ENCODE results near the gene PPM1H.
A peak's percentile ranks its signal among the peaks of the same experiment; 100 is the strongest.

Gene PPM1H

GRCh38 chr12:62625228-62625627, 309.7 kb downstream of the PPM1H start:
- Histone ChIP-seq H3K27me3 (ENCODE audit: control insufficient read depth, insufficient read depth, low read length) (peaks cover 6% of the 10 kb centered on the region), H3K27ac (ENCODE audit: low read depth, low read length) (no peak overlapping the region)

GRCh38 chr12:62622177-62622576, 312.8 kb downstream of the PPM1H start:
- Histone ChIP-seq H3K4me1 (ENCODE audit: control insufficient read depth, insufficient read depth, low read length) (peaks cover 22% of the 10 kb centered on the region), H3K27ac (ENCODE audit: low read depth, low read length) (no peak overlapping the region), H3K4me3 (ENCODE audit: low read depth, low read length) (no peak overlapping the region), H3K36me3 (ENCODE audit: control insufficient read depth, insufficient read depth, low read length) (no peaks in the 10 kb centered on the region), H3K27me3 (ENCODE audit: control insufficient read depth, insufficient read depth, low read length) (no peaks in the 10 kb centered on the region), H3K9me3 (ENCODE audit: control insufficient read depth, insufficient read depth, low read length) (no peaks in the 10 kb centered on the region), H3K9ac (ENCODE audit: low read depth, low read length) (no peak overlapping the region)

More at GRCh38 chr12:62625228-62625627, 309.7 kb downstream of the PPM1H start:
- no peaks in the 10 kb centered on the region for H3K36me3 ChIP-seq (ENCODE audit: control insufficient read depth, insufficient read depth, low read length)
- H3K9ac ChIP-seq (ENCODE audit: low read depth, low read length), result no peak overlapping the region
- no peak overlapping the region for H3K4me3 ChIP-seq (ENCODE audit: low read depth, low read length)
- H3K4me1 ChIP-seq (ENCODE audit: control insufficient read depth, insufficient read depth, low read length), result peaks cover 38% of the 10 kb centered on the region
- H3K9me3 ChIP-seq (ENCODE audit: control insufficient read depth, insufficient read depth, low read length), result no peaks in the 10 kb centered on the region

- Histone ChIP-seq H3K4me1 (ENCODE audit: control insufficient read depth, insufficient read depth, low read length) (peaks cover 22% of the 10 kb centered on the region), H3K36me3 (ENCODE audit: control insufficient read depth, insufficient read depth, low read length) (no peaks in the 10 kb centered on the region), H3K9me3 (ENCODE audit: control insufficient read depth, insufficient read depth, low read length) (no peaks in the 10 kb centered on the region), H3K9ac (ENCODE audit: low read depth, low read length) (no peak overlapping the region), H3K4me3 (ENCODE audit: low read depth, low read length) (no peak overlapping the region), H3K27me3 (ENCODE audit: control insufficient read depth, insufficient read depth, low read length) (no peaks in the 10 kb centered on the region), H3K27ac (ENCODE audit: low read depth, low read length) (no peak overlapping the region)
These were observed 313.8 kb downstream of the PPM1H start for GRCh38 chr12:62621101-62621638.

GRCh38 chr12:62618930-62619329, 316.0 kb downstream of the PPM1H start:
- Histone ChIP-seq H3K36me3 (ENCODE audit: control insufficient read depth, insufficient read depth, low read length) (no peaks in the 10 kb centered on the region), H3K27ac (ENCODE audit: low read depth, low read length) (no peak overlapping the region), H3K4me3 (ENCODE audit: low read depth, low read length) (no peak overlapping the region), H3K9me3 (ENCODE audit: control insufficient read depth, insufficient read depth, low read length) (no peaks in the 10 kb centered on the region), H3K27me3 (ENCODE audit: control insufficient read depth, insufficient read depth, low read length) (no peaks in the 10 kb centered on the region), H3K9ac (ENCODE audit: low read depth, low read length) (no peak overlapping the region), H3K4me1 (ENCODE audit: control insufficient read depth, insufficient read depth, low read length) (peaks cover 22% of the 10 kb centered on the region)

GRCh38 chr12:62618319-62618718, 316.6 kb downstream of the PPM1H start:
- no peaks in the 10 kb centered on the region for H3K27me3 ChIP-seq (ENCODE audit: control insufficient read depth, insufficient read depth, low read length)
- H3K4me1 ChIP-seq (ENCODE audit: control insufficient read depth, insufficient read depth, low read length), result peaks cover 22% of the 10 kb centered on the region
- H3K9ac ChIP-seq (ENCODE audit: low read depth, low read length), result no peak overlapping the region
- H3K27ac ChIP-seq (ENCODE audit: low read depth, low read length), result no peak overlapping the region
- H3K4me3 ChIP-seq (ENCODE audit: low read depth, low read length), result no peak overlapping the region
- H3K36me3 ChIP-seq (ENCODE audit: control insufficient read depth, insufficient read depth, low read length), result no peaks in the 10 kb centered on the region
- H3K9me3 ChIP-seq (ENCODE audit: control insufficient read depth, insufficient read depth, low read length), result no peaks in the 10 kb centered on the region

- Histone ChIP-seq H3K4me1 (ENCODE audit: control insufficient read depth, insufficient read depth, low read length) (0 out of 2 replicates have a peak, but pooled peaks cover 3% of the 10 kb centered on the region), H3K9me3 (ENCODE audit: control insufficient read depth, insufficient read depth, low read length) (no peaks in the 10 kb centered on the region), H3K9ac (ENCODE audit: low read depth, low read length) (no peak overlapping the region), H3K4me3 (ENCODE audit: low read depth, low read length) (no peak overlapping the region), H3K27ac (ENCODE audit: low read depth, low read length) (no peak overlapping the region), H3K27me3 (ENCODE audit: control insufficient read depth, insufficient read depth, low read length) (no peaks in the 10 kb centered on the region), H3K36me3 (ENCODE audit: control insufficient read depth, insufficient read depth, low read length) (no peaks in the 10 kb centered on the region)
These were observed 321.9 kb downstream of the PPM1H start for GRCh38 chr12:62613081-62613480.

GRCh38 chr12:62606654-62607053, 328.3 kb downstream of the PPM1H start:
- H3K9ac ChIP-seq (ENCODE audit: low read depth, low read length), result no peak overlapping the region
- H3K4me3 ChIP-seq (ENCODE audit: low read depth, low read length), result no peak overlapping the region
- H3K27me3 ChIP-seq (ENCODE audit: control insufficient read depth, insufficient read depth, low read length), result no peaks in the 10 kb centered on the region
- no peaks in the 10 kb centered on the region for H3K36me3 ChIP-seq (ENCODE audit: control insufficient read depth, insufficient read depth, low read length)
- H3K4me1 ChIP-seq (ENCODE audit: control insufficient read depth, insufficient read depth, low read length), result peaks cover 20% of the 10 kb centered on the region
- no peaks in the 10 kb centered on the region for H3K9me3 ChIP-seq (ENCODE audit: control insufficient read depth, insufficient read depth, low read length)
- H3K27ac ChIP-seq (ENCODE audit: low read depth, low read length), result no peak overlapping the region

GRCh38 chr12:62605981-62606380, 329.0 kb downstream of the PPM1H start:
- no peak overlapping the region for H3K4me3 ChIP-seq (ENCODE audit: low read depth, low read length)
- H3K27me3 ChIP-seq (ENCODE audit: control insufficient read depth, insufficient read depth, low read length), result no peaks in the 10 kb centered on the region
- H3K36me3 ChIP-seq (ENCODE audit: control insufficient read depth, insufficient read depth, low read length), result no peaks in the 10 kb centered on the region
- peaks cover 22% of the 10 kb centered on the region for H3K4me1 ChIP-seq (ENCODE audit: control insufficient read depth, insufficient read depth, low read length)
- no peak overlapping the region for H3K9ac ChIP-seq (ENCODE audit: low read depth, low read length)
- H3K9me3 ChIP-seq (ENCODE audit: control insufficient read depth, insufficient read depth, low read length), result no peaks in the 10 kb centered on the region
- H3K27ac ChIP-seq (ENCODE audit: low read depth, low read length), result no peak overlapping the region

- H3K27me3 ChIP-seq (ENCODE audit: control insufficient read depth, insufficient read depth, low read length), result no peaks in the 10 kb centered on the region
- H3K4me3 ChIP-seq (ENCODE audit: low read depth, low read length), result peak overlapping the region; percentile 96
- H3K4me1 ChIP-seq (ENCODE audit: control insufficient read depth, insufficient read depth, low read length), result peaks cover 26% of the 10 kb centered on the region
- no peaks in the 10 kb centered on the region for H3K36me3 ChIP-seq (ENCODE audit: control insufficient read depth, insufficient read depth, low read length)
- no peaks in the 10 kb centered on the region for H3K9me3 ChIP-seq (ENCODE audit: control insufficient read depth, insufficient read depth, low read length)
- peak overlapping the region; percentile 100 for H3K27ac ChIP-seq (ENCODE audit: low read depth, low read length)
- peak overlapping the region; percentile 99; the same call in 1 of the 2 replicates for H3K9ac ChIP-seq (ENCODE audit: low read depth, low read length)
These were observed 330.1 kb downstream of the PPM1H start for GRCh38 chr12:62604871-62605270.

- Histone ChIP-seq H3K27ac (ENCODE audit: low read depth, low read length) (peak overlapping the region; percentile 100), H3K4me3 (ENCODE audit: low read depth, low read length) (peak overlapping the region; percentile 96), H3K4me1 (ENCODE audit: control insufficient read depth, insufficient read depth, low read length) (peaks cover 31% of the 10 kb centered on the region)
These were observed 330.6 kb downstream of the PPM1H start for GRCh38 chr12:62604373-62604772.

GRCh38 chr12:62603811-62604098, 331.2 kb downstream of the PPM1H start:
- no peaks in the 10 kb centered on the region for H3K9me3 ChIP-seq (ENCODE audit: control insufficient read depth, insufficient read depth, low read length)
- peak overlapping the region; percentile 99 for H3K9ac ChIP-seq (ENCODE audit: low read depth, low read length)
- H3K4me3 ChIP-seq (ENCODE audit: low read depth, low read length), result peak overlapping the region; percentile 96
- no peaks in the 10 kb centered on the region for H3K27me3 ChIP-seq (ENCODE audit: control insufficient read depth, insufficient read depth, low read length)
- H3K27ac ChIP-seq (ENCODE audit: low read depth, low read length), result peak overlapping the region; percentile 100
- peaks cover 37% of the 10 kb centered on the region for H3K4me1 ChIP-seq (ENCODE audit: control insufficient read depth, insufficient read depth, low read length)
- H3K36me3 ChIP-seq (ENCODE audit: control insufficient read depth, insufficient read depth, low read length), result no peaks in the 10 kb centered on the region

More at GRCh38 chr12:62604373-62604772, 330.6 kb downstream of the PPM1H start:
- peak overlapping the region; percentile 99 for H3K9ac ChIP-seq (ENCODE audit: low read depth, low read length)
- no peaks in the 10 kb centered on the region for H3K36me3 ChIP-seq (ENCODE audit: control insufficient read depth, insufficient read depth, low read length)
- no peaks in the 10 kb centered on the region for H3K9me3 ChIP-seq (ENCODE audit: control insufficient read depth, insufficient read depth, low read length)
- no peaks in the 10 kb centered on the region for H3K27me3 ChIP-seq (ENCODE audit: control insufficient read depth, insufficient read depth, low read length)

Data from HUES48 (cell line).